Right lobe of liver (tissue), 6 donors: ENCODE measurements around the gene GNAZ. TPM values are rescaled to one million over a fixed set of nuclear protein-coding genes. Genes with fewer than 3 reads are reported as not detected.

ENCODE experiments used
- ATAC-seq, 4 donors: fragments of 200-7000 bp; cut with Tn5 transposase; one replicate each; pipeline ENCODE4 v1.9.1; 2020; ENCODE audit warnings: mild to moderate bottlenecking in 4 of 4, moderate library complexity in 4 of 4
- DNase-seq, 3 donors: peaks; one replicate each; pipeline ENCODE4 v3.0.0-alpha.2; 2020
- H3K27ac ChIP-seq, 3 donors: fragments of 200-600 bp; one replicate each; pipeline ENCODE4 v1.8.0; 2022
- H3K27me3 ChIP-seq, 2 donors: fragments of 200-600 bp; one replicate each; pipeline ENCODE4 v1.8.0; 2022
- H3K36me3 ChIP-seq, 4 donors: fragments of 200-600 bp; sonication (generic) in 1 of 4; one replicate each; pipeline versions ENCODE4 v1.5.1 to v1.8.0; 2017 to 2022; ENCODE audit warnings: control low read depth in 1 of 4
- H3K4me1 ChIP-seq, 4 donors: fragments of 200-600 bp; sonication (generic) in 1 of 4; one replicate each; pipeline versions ENCODE4 v1.5.1 to v1.8.0; 2017 to 2022; ENCODE audit warnings: control low read depth in 1 of 4
- H3K4me3 ChIP-seq, 3 donors: fragments of 200-600 bp; one replicate each; pipeline ENCODE4 v1.8.0; 2022
- H3K9me3 ChIP-seq, 4 donors: fragments of 200-600 bp; sonication (generic) in 1 of 4; one replicate each; pipeline versions ENCODE4 v1.5.1 to v1.8.0; 2017 to 2022; ENCODE audit warnings: control low read depth in 1 of 4
- CTCF ChIP-seq, 4 donors: fragments of 200-600 bp in 3 of 4; fragments of 450-650 bp in 1 of 4; IDR thresholded peaks; one replicate each; pipeline versions ENCODE4 v1.5.1 to v1.8.0; 2016 to 2022; ENCODE audit warnings: antibody characterized with exemption in 4 of 4, mild to moderate bottlenecking in 2 of 4
- POLR2A ChIP-seq: fragments of 450-650 bp; IDR thresholded peaks from one replicate; pipeline ENCODE4 v1.6.1; 2017; ENCODE audit warnings: antibody characterized with exemption, mild to moderate bottlenecking
- WGBS: methylation state at CpG from one replicate; pipeline ENCODE4 v1.1.6; 2018; ENCODE audit warnings: low coverage, low lambda C conversion rate; ENCODE audit not compliant: insufficient coverage; ENCODE audit errors: missing lambda C conversion rate; 5-methylcytosine and 5-hydroxymethylcytosine counted together
- intact Hi-C, 2 donors: fragments of 100-400 bp; cut with DNase I; formaldehyde crosslinking; loops; one replicate each; pipeline versions ENCODE4 v1.11.2 to v1.14.1; 2022
- total RNA-seq, 6 experiments: library from RNA; depleted of rRNA in 2 of 6; stranded (reverse); fragments of >200 nt in 2 of 6; fragmentation: NEBNext Ultra II Directional in 3 of 6; extraction: Animal tissue kit (Norgen Biotek cat#: 25700) in 3 of 6; gene quantifications; one replicate each; pipeline versions ENCODE4 v1.1.0 to v1.2.4, GENCODE V29; 2016 to 2023
- donor health status: DM: no; HTN: yes; CAD: no.
- donor health status: DM: no; HTN: no; CAD: no.
- donor health status: DM: no; HTN: no; CAD: no.
- donor health status: DM: no; HTN: yes; CAD: no.
- donor health status: DM: no; HTN: yes; CAD: no.

The GNAZ gene
- total RNA-seq, 6 experiments from 2014 or later, result 0.15 to 1.5 (median 0.53) TPM

GRCh38 chr22:23083315-23084021 is 13.1 kb downstream of the GNAZ start:
- no peak for TF ChIP-seq CTCF (IDR thresholded peaks at IDR 0.05)
- no peak for TF ChIP-seq POLR2A
- Histone ChIP-seq H3K9me3 (no peaks in the 10 kb centered on the region), H3K27me3 (no peaks in the 10 kb centered on the region), H3K36me3 (no peaks in the 10 kb centered on the region), H3K4me3 (no peak overlapping the region), H3K27ac (no peak overlapping the region), H3K4me1 (peaks cover 0 to 10% (median 0%) of the 10 kb centered on the region in 4 donors)
- DNase-seq (no peak), ATAC-seq (no peak)
- WGBS, result 67% methylated on average over 3 of the region's 13 CpGs
- intact Hi-C loops, result no loop called here

GRCh38 chr22:23084453-23085350 is 14.4 kb downstream of the GNAZ start:
- no CpG with 5 or more reads among the region's 14 CpGs for WGBS
- Histone ChIP-seq H3K27me3 (no peaks in the 10 kb centered on the region), H3K36me3 (no peaks in the 10 kb centered on the region), H3K4me1 (peaks cover 0 to 4% (median 0%) of the 10 kb centered on the region in 4 donors), H3K9me3 (no peaks in the 10 kb centered on the region), H3K27ac (no peak overlapping the region), H3K4me3 (no peak overlapping the region)
- intact Hi-C loops, result no loop called here
- no peak for TF ChIP-seq CTCF (IDR thresholded peaks at IDR 0.05)
- no peak for TF ChIP-seq POLR2A
- DNase-seq (no peak), ATAC-seq (no peak)

GRCh38 chr22:23085351-23085671 is 15.0 kb downstream of the GNAZ start:
- intact Hi-C loops, result no loop called here

GRCh38 chr22:23085785-23086184 is 15.5 kb downstream of the GNAZ start:
- WGBS, result 81% methylated on average over 6 of the region's 9 CpGs
- no peak for DNase-seq
- Histone ChIP-seq H3K4me3 (no peak overlapping the region), H3K4me1 (no peaks in the 10 kb centered on the region), H3K36me3 (no peaks in the 10 kb centered on the region), H3K27ac (no peak overlapping the region), H3K27me3 (no peaks in the 10 kb centered on the region), H3K9me3 (no peaks in the 10 kb centered on the region)
- TF ChIP-seq POLR2A, result no peak
- TF ChIP-seq CTCF (IDR thresholded peaks at IDR 0.05), result no peak
- no peak for ATAC-seq
- intact Hi-C loops, result no loop called here

More at GRCh38 chr22:23085351-23085671, 15.0 kb downstream of the GNAZ start:
- Histone ChIP-seq H3K36me3 (no peaks in the 10 kb centered on the region), H3K4me1 (no peaks in the 10 kb centered on the region), H3K4me3 (no peak overlapping the region), H3K27me3 (no peaks in the 10 kb centered on the region), H3K9me3 (no peaks in the 10 kb centered on the region), H3K27ac (no peak overlapping the region)
- 93% methylated on average over 3 of the region's 3 CpGs for WGBS
- ATAC-seq, result no peak
- DNase-seq, result no peak
- TF ChIP-seq CTCF (IDR thresholded peaks at IDR 0.05) (no peak), POLR2A (no peak)
